Spleen (tissue), 11 donors: Measurements from ENCODE around the gene ALAS2. TPM values are rescaled to one million over a fixed set of nuclear protein-coding genes. Genes with fewer than 3 reads are reported as not detected.
A peak's percentile ranks its signal among the peaks of the same experiment; 100 is the strongest.
"Not testable (repeated sequence)": the region's sequence is repeated elsewhere in the genome, so short reads cannot be mapped to it uniquely, and the experiment has no call there.

Source experiments
- DNase-seq: peaks from one replicate; pipeline ENCODE4 v3.0.0-alpha.2; 2020
- H3K27ac ChIP-seq, 8 donors: fragments of 200-600 bp; sonication (generic) in 7 of 8; 1 replicate in 4 of 8; 2 replicates in 4 of 8; pipeline versions ENCODE4 v1.5.0 to v1.8.0; 2016 to 2021; ENCODE audit warnings: inconsistent platforms in 4 of 8, mild to moderate bottlenecking in 4 of 8, moderate library complexity in 1 of 8
- H3K27me3 ChIP-seq, 7 donors: fragments of 200-600 bp; sonication (generic) in 6 of 7; replicated peaks in 1 of 7; 1 replicate in 4 of 7; 2 replicates in 3 of 7; pipeline versions ENCODE4 v1.5.0 to v1.8.0; 2016 to 2021; ENCODE audit warnings: inconsistent platforms in 3 of 7, mild to moderate bottlenecking in 1 of 7
- H3K36me3 ChIP-seq, 6 donors: fragments of 200-600 bp; sonication (generic) in 5 of 6; 1 replicate in 4 of 6; 2 replicates in 2 of 6; pipeline versions ENCODE4 v1.5.0 to v1.8.0; 2016 to 2021; ENCODE audit warnings: inconsistent platforms in 2 of 6
- H3K4me1 ChIP-seq, 6 donors: fragments of 200-600 bp; sonication (generic) in 5 of 6; 1 replicate in 3 of 6; 2 replicates in 3 of 6; pipeline versions ENCODE4 v1.5.0 to v1.8.0; 2016 to 2021; ENCODE audit warnings: inconsistent platforms in 3 of 6
- H3K4me3 ChIP-seq, 8 donors: fragments of 200-600 bp; sonication (generic) in 7 of 8; 1 replicate in 4 of 8; 2 replicates in 4 of 8; pipeline versions ENCODE4 v1.5.0 to v1.8.0; 2016 to 2021; ENCODE audit warnings: inconsistent platforms in 4 of 8, mild to moderate bottlenecking in 4 of 8, moderate library complexity in 2 of 8
- H3K9me3 ChIP-seq, 8 donors: fragments of 200-600 bp; sonication (generic) in 7 of 8; 1 replicate in 4 of 8; 2 replicates in 4 of 8; pipeline versions ENCODE4 v1.5.0 to v1.8.0; 2016 to 2021; ENCODE audit warnings: inconsistent platforms in 4 of 8
- CTCF ChIP-seq, 11 experiments: fragments of 200-600 bp in 7 of 11; fragments of 450-650 bp in 4 of 11; sonication (generic) in 4 of 11; IDR thresholded peaks in 8 of 11; conservative IDR thresholded peaks in 3 of 11; 1 replicate in 7 of 11; 2 replicates in 4 of 11; pipeline versions ENCODE4 v1.4.0 to v1.8.0; 2016 to 2021; ENCODE audit warnings: antibody characterized with exemption in 11 of 11, inconsistent platforms in 4 of 11, mild to moderate bottlenecking in 1 of 11
- POLR2A ChIP-seq, 3 donors: fragments of 450-650 bp; IDR thresholded peaks; one replicate each; pipeline ENCODE4 v1.5.1; 2017; ENCODE audit warnings: antibody characterized with exemption in 3 of 3, mild to moderate bottlenecking in 1 of 3
- POLR2AphosphoS5 ChIP-seq, 3 donors: sonication (generic); formaldehyde crosslinking; IDR thresholded peaks; one replicate each; pipeline ENCODE4 v1.5.1; 2017; ENCODE audit warnings: antibody characterized with exemption in 3 of 3
- WGBS, 5 donors: extraction: QIAGEN DNeasy Blood & Tissue Kit in 3 of 5; methylation state at CpG; one replicate each; pipeline versions ENCODE4 v1.1.5 to v1.1.7; 2013 to 2018; 5-methylcytosine and 5-hydroxymethylcytosine counted together
- intact Hi-C: fragments of 100-400 bp; cut with DNase I; formaldehyde crosslinking; loops from one replicate; pipeline ENCODE4 v1.15.0; 2023; ENCODE audit warnings: low total_unique reads
- polyA plus RNA-seq, 3 donors: library from polyadenylated mRNA; stranded (reverse); fragments of 200-250 nt; gene quantifications; one replicate each; pipeline ENCODE4 v1.2.1, GENCODE V29; 2013
- total RNA-seq, 7 donors: library from RNA; depleted of rRNA in 3 of 7; stranded (reverse); fragments of >200 nt in 3 of 7; fragmentation: NEBNext Ultra II Directional in 4 of 7; extraction: Animal tissue kit (Norgen Biotek cat#: 25700) in 4 of 7; gene quantifications; one replicate each; pipeline versions ENCODE4 v1.1.0 to v1.2.1, GENCODE V29; 2016 to 2021
- donor health status: healthy with polysubstance abuse.
- donor health status: DM: no; HTN: no; CAD: no; lungs with moderate emphysema.
- donor health status: DM: no; HTN: no; CAD: no.
- donor health status: Bipolar disorder and iron deficiency.
- donor health status: healthy.
- donor health status: DM: no; HTN: no; CAD: no.
- donor health status: DM: yes; HTN: yes; CAD: no.

ALAS2 gene
- total and polyA plus RNA-seq, 10 donors: 0.46 to 206 (median 7.9) TPM

- WGBS, 5 donors: 20 to 27% (median 23%) methylated on average over 5 of the region's 5 CpGs
Measured at GRCh38 chrX:55057675-55058249, 27.0 kb upstream of the ALAS2 start.

GRCh38 chrX:55056820-55057674, 26.3 kb upstream of the ALAS2 start:
- no peak for TF ChIP-seq CTCF (IDR thresholded peaks at IDR 0.05 in 8 of 11, conservative IDR thresholded peaks at IDR 0.05 in 3 of 11)
- no peak for TF ChIP-seq POLR2A (IDR thresholded peaks at IDR 0.05)
- TF ChIP-seq POLR2AphosphoS5 (IDR thresholded peaks at IDR 0.05): no peak
- Histone ChIP-seq H3K4me1 (peaks cover 0 to 9% (median 4%) of the 10 kb centered on the region in 6 donors), H3K27me3 (no peaks in the 10 kb centered on the region), H3K4me3 (peak overlapping the region in 2 of 8 donors; percentile 7 to 49), H3K36me3 (no peaks in the 10 kb centered on the region), H3K27ac (no peak overlapping the region), H3K9me3 (peaks cover 0 to 8% (median 0%) of the 10 kb centered on the region in 8 donors)
- WGBS, 5 donors: 8 to 29% (median 19%) methylated on average over 7 of the region's 7 CpGs
- DNase-seq: no peak
- intact Hi-C loops: no loop called here

More at GRCh38 chrX:55057675-55058249, 27.0 kb upstream of the ALAS2 start:
- no peak overlapping the region for H3K27ac ChIP-seq
- peaks cover 0 to 1% (median 0%) of the 10 kb centered on the region in 8 donors for H3K9me3 ChIP-seq
- no peaks in the 10 kb centered on the region for H3K36me3 ChIP-seq
- TF ChIP-seq CTCF (IDR thresholded peaks at IDR 0.05 in 8 of 11, conservative IDR thresholded peaks at IDR 0.05 in 3 of 11) (peak; percentile 34 to 77 (median 69)), POLR2A (IDR thresholded peaks at IDR 0.05) (no peak)
- intact Hi-C loops: no loop called here
- H3K27me3 ChIP-seq: no peaks in the 10 kb centered on the region
- H3K4me3 ChIP-seq: peak overlapping the region in 2 of 8 donors; percentile 7 to 49
- peaks cover 0 to 9% (median 4%) of the 10 kb centered on the region in 6 donors for H3K4me1 ChIP-seq
- no peak for DNase-seq

- H3K27ac ChIP-seq, H3K27me3 ChIP-seq, H3K36me3 ChIP-seq, intact Hi-C loops, H3K4me3 ChIP-seq, H3K4me1 ChIP-seq, DNase-seq: not testable (repeated sequence)
- peaks cover 0 to 18% (median 0%) of the 10 kb centered on the region in 8 donors for H3K9me3 ChIP-seq
- WGBS, 5 donors: 73 to 100% (median 86%) methylated on average over 2 of the region's 2 CpGs
Measured at GRCh38 chrX:55050599-55050998, 19.8 kb upstream of the ALAS2 start.

- TF ChIP-seq POLR2AphosphoS5 (IDR thresholded peaks at IDR 0.05) (no peak), CTCF (IDR thresholded peaks at IDR 0.05 in 8 of 11, conservative IDR thresholded peaks at IDR 0.05 in 3 of 11) (no peak), POLR2A (IDR thresholded peaks at IDR 0.05) (no peak)
- H3K4me1 ChIP-seq: no peaks in the 10 kb centered on the region
- no peak overlapping the region for H3K27ac ChIP-seq
- DNase-seq: no peak
- H3K4me3 ChIP-seq: no peak overlapping the region
- 77 to 100% (median 96%) methylated on average over 2 to 6 of the region's 6 CpGs for WGBS, 5 donors
- intact Hi-C loops: no loop called here
- H3K36me3 ChIP-seq: no peaks in the 10 kb centered on the region
- peaks cover 0 to 2% (median 0%) of the 10 kb centered on the region in 8 donors for H3K9me3 ChIP-seq
- no peaks in the 10 kb centered on the region for H3K27me3 ChIP-seq
Measured at GRCh38 chrX:55041514-55041913, 10.7 kb upstream of the ALAS2 start.
